ENCODE data around the gene PCDH9.

DNA sequence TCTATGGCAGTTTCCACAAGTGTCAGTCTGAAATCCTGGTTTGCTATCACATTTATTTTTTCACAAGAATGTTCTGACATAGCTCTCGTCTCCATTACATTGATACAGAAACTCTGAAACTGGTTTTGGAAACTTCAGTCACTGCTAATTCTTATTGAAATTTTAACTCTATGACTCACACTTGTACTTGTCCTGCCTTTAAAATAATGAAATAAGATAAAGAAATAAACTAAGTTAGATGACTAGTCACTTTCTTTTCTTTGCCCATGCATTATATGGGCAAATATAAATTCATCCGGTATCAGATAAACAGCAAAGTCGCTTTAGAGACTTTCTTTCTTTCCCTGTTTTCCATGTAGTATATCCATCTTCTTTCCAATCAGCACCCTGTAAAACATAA is 257.5 kb downstream of the PCDH9 start:
- TF ChIP-seq POLR2AphosphoS5 (IDR thresholded peaks at IDR 0.05) (no peak), POLR2A (IDR thresholded peaks at IDR 0.05) (no peak)
- TF ChIP-seq, protein P1, sequence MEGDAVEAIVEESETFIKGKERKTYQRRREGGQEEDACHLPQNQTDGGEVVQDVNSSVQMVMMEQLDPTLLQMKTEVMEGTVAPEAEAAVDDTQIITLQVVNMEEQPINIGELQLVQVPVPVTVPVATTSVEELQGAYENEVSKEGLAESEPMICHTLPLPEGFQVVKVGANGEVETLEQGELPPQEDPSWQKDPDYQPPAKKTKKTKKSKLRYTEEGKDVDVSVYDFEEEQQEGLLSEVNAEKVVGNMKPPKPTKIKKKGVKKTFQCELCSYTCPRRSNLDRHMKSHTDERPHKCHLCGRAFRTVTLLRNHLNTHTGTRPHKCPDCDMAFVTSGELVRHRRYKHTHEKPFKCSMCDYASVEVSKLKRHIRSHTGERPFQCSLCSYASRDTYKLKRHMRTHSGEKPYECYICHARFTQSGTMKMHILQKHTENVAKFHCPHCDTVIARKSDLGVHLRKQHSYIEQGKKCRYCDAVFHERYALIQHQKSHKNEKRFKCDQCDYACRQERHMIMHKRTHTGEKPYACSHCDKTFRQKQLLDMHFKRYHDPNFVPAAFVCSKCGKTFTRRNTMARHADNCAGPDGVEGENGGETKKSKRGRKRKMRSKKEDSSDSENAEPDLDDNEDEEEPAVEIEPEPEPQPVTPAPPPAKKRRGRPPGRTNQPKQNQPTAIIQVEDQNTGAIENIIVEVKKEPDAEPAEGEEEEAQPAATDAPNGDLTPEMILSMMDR (IDR thresholded peaks at IDR 0.05), result no peak
